ENCODE data around the gene TMEM266. TPM values are rescaled to one million over a fixed set of nuclear protein-coding genes. Genes with fewer than 3 reads are reported as not detected.
A peak's percentile ranks its signal among the peaks of the same experiment; 100 is the strongest.

Gene TMEM266
- total RNA-seq, 1 donor from 2014 or later: 8.1 TPM

DNA sequence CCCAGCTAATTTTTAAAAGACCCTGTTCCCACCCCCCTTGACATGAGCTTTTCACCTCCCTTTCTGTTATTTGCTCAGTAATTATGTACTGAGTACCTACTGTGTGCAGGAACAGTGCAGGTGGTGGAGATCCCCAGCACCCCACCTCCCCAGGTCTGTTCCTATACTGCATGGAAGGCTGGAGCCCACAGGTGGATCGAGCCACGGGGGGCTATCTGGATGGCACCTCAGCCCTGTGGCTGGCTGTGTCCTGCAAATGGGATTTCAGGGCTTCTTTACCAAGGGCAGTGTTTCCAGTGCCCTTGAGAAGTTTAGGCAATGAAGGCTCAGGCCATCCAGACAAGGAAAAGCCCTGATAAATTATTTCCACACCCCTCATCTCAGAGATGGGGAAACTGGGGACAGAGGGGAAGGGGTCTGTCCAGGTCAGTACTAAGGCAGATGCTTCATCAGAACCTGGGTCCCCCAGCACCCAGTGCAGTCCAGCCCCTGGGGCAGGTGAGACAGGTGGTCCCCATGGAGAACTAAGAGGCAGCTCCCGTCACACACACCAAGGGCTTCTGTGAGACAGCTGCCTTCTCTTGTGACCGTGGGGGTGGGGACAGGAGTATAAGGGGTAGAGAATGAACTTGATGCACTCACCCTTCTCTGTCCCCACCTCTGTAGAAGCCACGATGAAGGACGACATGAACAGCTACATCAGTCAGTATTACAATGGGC, 141.9 kb downstream of the TMEM266 start:
- DNase-seq (ENCODE audit: low spot score): no peak
- no peaks in the 10 kb centered on the region for H3K9me3 Mint-ChIP-seq (ENCODE audit: unreplicated experiment)
- peak overlapping the region; percentile 20 for H3K27ac Mint-ChIP-seq (ENCODE audit: unreplicated experiment)
- peaks cover 7% of the 10 kb centered on the region for H3K36me3 Mint-ChIP-seq (ENCODE audit: low read depth, unreplicated experiment)
- peaks cover 5% of the 10 kb centered on the region for H3K27me3 Mint-ChIP-seq (ENCODE audit: unreplicated experiment)
- H3K4me3 Mint-ChIP-seq (ENCODE audit: unreplicated experiment): peak overlapping the region; percentile 56
- TF ChIP-seq CTCF (IDR thresholded peaks at IDR 0.05; ENCODE audit: unreplicated experiment): no peak
- H3K4me1 Mint-ChIP-seq (ENCODE audit: unreplicated experiment): no peaks in the 10 kb centered on the region

DNA sequence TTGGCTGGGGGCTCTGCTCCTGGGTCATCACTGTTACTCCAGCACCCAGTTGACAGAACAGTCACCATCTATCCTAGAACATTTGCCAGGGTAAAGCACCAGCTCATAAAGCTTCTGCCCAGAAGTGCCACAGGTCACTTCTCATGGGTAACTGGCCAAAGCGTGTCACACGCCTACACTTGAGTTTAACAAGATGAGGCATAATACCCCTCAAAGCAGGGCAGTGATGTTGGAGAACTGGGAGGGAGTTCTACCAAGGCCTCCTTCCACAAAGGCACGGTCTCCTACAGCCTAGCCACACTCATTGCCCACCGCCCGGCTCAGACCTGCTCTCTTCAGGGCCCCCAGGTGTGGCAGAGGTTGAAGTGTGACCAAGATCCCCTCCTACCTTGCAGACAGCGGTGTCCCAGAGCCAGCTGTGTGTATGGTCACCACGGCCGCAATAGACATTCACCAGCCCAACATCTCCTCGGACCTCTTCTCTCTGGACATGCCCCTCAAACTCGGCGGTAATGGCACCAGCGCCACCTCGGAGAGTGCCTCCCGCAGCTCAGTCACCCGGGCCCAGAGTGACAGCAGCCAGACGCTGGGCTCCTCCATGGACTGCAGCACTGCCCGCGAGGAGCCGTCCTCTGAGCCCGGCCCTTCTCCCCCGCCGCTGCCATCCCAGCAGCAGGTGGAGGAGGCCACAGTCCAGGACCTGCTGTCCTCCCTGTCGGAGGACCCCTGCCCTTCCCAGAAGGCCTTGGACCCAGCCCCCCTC, 143.7 kb downstream of the TMEM266 start:
- H3K27ac Mint-ChIP-seq (ENCODE audit: unreplicated experiment): no peak overlapping the region
- TF ChIP-seq CTCF (IDR thresholded peaks at IDR 0.05; ENCODE audit: unreplicated experiment): no peak
- no peak overlapping the region for H3K4me3 Mint-ChIP-seq (ENCODE audit: unreplicated experiment)
- no peaks in the 10 kb centered on the region for H3K9me3 Mint-ChIP-seq (ENCODE audit: unreplicated experiment)
- peaks cover 7% of the 10 kb centered on the region for H3K27me3 Mint-ChIP-seq (ENCODE audit: unreplicated experiment)
- DNase-seq (ENCODE audit: low spot score): no peak
- no peaks in the 10 kb centered on the region for H3K4me1 Mint-ChIP-seq (ENCODE audit: unreplicated experiment)
- H3K36me3 Mint-ChIP-seq (ENCODE audit: low read depth, unreplicated experiment): peaks cover 11% of the 10 kb centered on the region

GRCh38 chr15:76204109-76204845, 144.5 kb downstream of the TMEM266 start:
- DNase-seq (ENCODE audit: low spot score): no peak
- peaks cover 5% of the 10 kb centered on the region for H3K36me3 Mint-ChIP-seq (ENCODE audit: low read depth, unreplicated experiment)
- peaks cover 7% of the 10 kb centered on the region for H3K27me3 Mint-ChIP-seq (ENCODE audit: unreplicated experiment)
- TF ChIP-seq CTCF (IDR thresholded peaks at IDR 0.05; ENCODE audit: unreplicated experiment): no peak
- no peak overlapping the region for H3K27ac Mint-ChIP-seq (ENCODE audit: unreplicated experiment)
- no peaks in the 10 kb centered on the region for H3K9me3 Mint-ChIP-seq (ENCODE audit: unreplicated experiment)
- H3K4me1 Mint-ChIP-seq (ENCODE audit: unreplicated experiment): peaks cover 4% of the 10 kb centered on the region
- no peak overlapping the region for H3K4me3 Mint-ChIP-seq (ENCODE audit: unreplicated experiment)

GRCh38 chr15:76204916-76205460, 145.2 kb downstream of the TMEM266 start:
- no peak for TF ChIP-seq CTCF (IDR thresholded peaks at IDR 0.05; ENCODE audit: unreplicated experiment)
- Mint-ChIP-seq H3K9me3 (ENCODE audit: unreplicated experiment) (no peaks in the 10 kb centered on the region), H3K27ac (ENCODE audit: unreplicated experiment) (no peak overlapping the region), H3K4me3 (ENCODE audit: unreplicated experiment) (no peak overlapping the region), H3K4me1 (ENCODE audit: unreplicated experiment) (peaks cover 4% of the 10 kb centered on the region), H3K27me3 (ENCODE audit: unreplicated experiment) (peaks cover 7% of the 10 kb centered on the region), H3K36me3 (ENCODE audit: low read depth, unreplicated experiment) (peaks cover 5% of the 10 kb centered on the region)
- DNase-seq (ENCODE audit: low spot score): no peak
